Suprapubic skin (tissue), 4 donors: Measurements from ENCODE around the gene C2CD4C.

ENCODE experiments used
- EP300 ChIP-seq: sonication (generic); formaldehyde crosslinking; IDR thresholded peaks from one replicate; pipeline ENCODE4 v1.6.1; 2017; ENCODE audit warnings: antibody characterized with exemption
- POLR2A ChIP-seq, 2 donors: fragments of 450-650 bp; IDR thresholded peaks; one replicate each; pipeline ENCODE4 v1.6.1; 2017; ENCODE audit warnings: antibody characterized with exemption in 2 of 2, mild to moderate bottlenecking in 2 of 2, moderate library complexity in 2 of 2
- POLR2AphosphoS5 ChIP-seq, 3 donors: sonication (generic); formaldehyde crosslinking; IDR thresholded peaks; one replicate each; pipeline ENCODE4 v1.6.1; 2017; ENCODE audit warnings: antibody characterized with exemption in 3 of 3
- TF ChIP-seq, protein P1 (sequence below), 2 donors: fragments of 200-600 bp in 1 of 2; fragments of 450-650 bp in 1 of 2; sonication (generic) in 1 of 2; IDR thresholded peaks; one replicate each; pipeline ENCODE4 v1.5.1; 2016 to 2019; ENCODE audit warnings: antibody characterized with exemption in 2 of 2, mild to moderate bottlenecking in 1 of 2, moderate library complexity in 1 of 2

DNA sequence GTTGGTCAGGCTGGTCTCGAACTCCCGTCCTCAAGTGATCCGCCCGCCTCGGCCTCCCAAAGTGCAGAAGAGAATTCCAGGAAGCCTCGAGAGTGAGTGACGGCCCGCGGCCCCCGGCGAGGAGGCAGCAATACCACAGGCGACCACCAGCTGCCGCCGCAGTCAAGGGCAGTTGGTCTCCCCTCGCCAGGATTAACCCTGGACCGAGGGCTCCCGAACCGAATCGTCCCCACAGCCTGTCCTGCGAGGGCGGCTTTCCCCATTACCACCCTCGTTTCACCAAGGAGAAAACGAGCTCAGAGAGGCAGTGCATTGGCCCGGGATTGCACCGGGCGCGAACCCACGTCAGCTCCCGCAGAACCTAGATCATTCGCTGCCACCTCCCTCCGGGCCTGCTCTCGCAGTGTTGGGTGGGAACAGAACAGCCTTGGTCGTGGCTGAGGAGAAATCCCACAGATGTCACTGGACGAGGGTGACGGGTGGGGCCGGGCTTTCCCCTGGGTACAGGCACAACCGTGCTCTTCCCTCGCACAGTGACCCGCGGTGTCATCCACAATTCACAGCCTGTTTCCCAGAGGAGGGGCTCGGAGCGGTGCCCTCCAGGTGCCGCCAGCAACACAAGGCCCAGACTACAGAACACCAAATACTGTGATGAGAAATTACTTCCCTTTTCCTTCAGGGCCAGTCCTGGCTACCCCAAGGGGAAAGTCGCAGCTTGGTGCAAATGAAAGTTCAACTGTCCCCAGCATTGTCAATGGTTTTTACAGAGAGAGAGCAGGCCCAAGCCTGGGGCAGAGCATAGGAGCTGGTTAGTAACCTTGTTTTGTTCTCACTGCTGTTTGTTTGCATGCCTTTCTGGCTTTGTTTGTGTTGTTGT lies 24.8 kb downstream of the C2CD4C start:
- TF ChIP-seq POLR2A (IDR thresholded peaks at IDR 0.05) (no peak), POLR2AphosphoS5 (IDR thresholded peaks at IDR 0.05) (no peak), EP300 (no peak)
- TF ChIP-seq, protein P1, sequence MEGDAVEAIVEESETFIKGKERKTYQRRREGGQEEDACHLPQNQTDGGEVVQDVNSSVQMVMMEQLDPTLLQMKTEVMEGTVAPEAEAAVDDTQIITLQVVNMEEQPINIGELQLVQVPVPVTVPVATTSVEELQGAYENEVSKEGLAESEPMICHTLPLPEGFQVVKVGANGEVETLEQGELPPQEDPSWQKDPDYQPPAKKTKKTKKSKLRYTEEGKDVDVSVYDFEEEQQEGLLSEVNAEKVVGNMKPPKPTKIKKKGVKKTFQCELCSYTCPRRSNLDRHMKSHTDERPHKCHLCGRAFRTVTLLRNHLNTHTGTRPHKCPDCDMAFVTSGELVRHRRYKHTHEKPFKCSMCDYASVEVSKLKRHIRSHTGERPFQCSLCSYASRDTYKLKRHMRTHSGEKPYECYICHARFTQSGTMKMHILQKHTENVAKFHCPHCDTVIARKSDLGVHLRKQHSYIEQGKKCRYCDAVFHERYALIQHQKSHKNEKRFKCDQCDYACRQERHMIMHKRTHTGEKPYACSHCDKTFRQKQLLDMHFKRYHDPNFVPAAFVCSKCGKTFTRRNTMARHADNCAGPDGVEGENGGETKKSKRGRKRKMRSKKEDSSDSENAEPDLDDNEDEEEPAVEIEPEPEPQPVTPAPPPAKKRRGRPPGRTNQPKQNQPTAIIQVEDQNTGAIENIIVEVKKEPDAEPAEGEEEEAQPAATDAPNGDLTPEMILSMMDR (IDR thresholded peaks at IDR 0.05), result peak in 1 of 2 donors; percentile 39
